Measurements from ENCODE around the gene ARMC9. TPM values are rescaled to one million over a fixed set of nuclear protein-coding genes. Genes with fewer than 3 reads are reported as not detected.

The ARMC9 gene
- total RNA-seq, 1 experiment from 2014 or later = 42.7 TPM

GRCh38 chr2:231299267-231299666 lies 100.8 kb downstream of the ARMC9 start:
- TF ChIP-seq TCF7L2 (IDR thresholded peaks at IDR 0.05; ENCODE audit: low read depth, low read length) (no peak), SIN3A (IDR thresholded peaks at IDR 0.05; ENCODE audit: borderline replicate concordance, insufficient read depth, low read depth, low read length) (no peak)
- TF ChIP-seq, protein P1, sequence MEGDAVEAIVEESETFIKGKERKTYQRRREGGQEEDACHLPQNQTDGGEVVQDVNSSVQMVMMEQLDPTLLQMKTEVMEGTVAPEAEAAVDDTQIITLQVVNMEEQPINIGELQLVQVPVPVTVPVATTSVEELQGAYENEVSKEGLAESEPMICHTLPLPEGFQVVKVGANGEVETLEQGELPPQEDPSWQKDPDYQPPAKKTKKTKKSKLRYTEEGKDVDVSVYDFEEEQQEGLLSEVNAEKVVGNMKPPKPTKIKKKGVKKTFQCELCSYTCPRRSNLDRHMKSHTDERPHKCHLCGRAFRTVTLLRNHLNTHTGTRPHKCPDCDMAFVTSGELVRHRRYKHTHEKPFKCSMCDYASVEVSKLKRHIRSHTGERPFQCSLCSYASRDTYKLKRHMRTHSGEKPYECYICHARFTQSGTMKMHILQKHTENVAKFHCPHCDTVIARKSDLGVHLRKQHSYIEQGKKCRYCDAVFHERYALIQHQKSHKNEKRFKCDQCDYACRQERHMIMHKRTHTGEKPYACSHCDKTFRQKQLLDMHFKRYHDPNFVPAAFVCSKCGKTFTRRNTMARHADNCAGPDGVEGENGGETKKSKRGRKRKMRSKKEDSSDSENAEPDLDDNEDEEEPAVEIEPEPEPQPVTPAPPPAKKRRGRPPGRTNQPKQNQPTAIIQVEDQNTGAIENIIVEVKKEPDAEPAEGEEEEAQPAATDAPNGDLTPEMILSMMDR (IDR thresholded peaks at IDR 0.05) = no peak
- TF ChIP-seq, protein P2, sequence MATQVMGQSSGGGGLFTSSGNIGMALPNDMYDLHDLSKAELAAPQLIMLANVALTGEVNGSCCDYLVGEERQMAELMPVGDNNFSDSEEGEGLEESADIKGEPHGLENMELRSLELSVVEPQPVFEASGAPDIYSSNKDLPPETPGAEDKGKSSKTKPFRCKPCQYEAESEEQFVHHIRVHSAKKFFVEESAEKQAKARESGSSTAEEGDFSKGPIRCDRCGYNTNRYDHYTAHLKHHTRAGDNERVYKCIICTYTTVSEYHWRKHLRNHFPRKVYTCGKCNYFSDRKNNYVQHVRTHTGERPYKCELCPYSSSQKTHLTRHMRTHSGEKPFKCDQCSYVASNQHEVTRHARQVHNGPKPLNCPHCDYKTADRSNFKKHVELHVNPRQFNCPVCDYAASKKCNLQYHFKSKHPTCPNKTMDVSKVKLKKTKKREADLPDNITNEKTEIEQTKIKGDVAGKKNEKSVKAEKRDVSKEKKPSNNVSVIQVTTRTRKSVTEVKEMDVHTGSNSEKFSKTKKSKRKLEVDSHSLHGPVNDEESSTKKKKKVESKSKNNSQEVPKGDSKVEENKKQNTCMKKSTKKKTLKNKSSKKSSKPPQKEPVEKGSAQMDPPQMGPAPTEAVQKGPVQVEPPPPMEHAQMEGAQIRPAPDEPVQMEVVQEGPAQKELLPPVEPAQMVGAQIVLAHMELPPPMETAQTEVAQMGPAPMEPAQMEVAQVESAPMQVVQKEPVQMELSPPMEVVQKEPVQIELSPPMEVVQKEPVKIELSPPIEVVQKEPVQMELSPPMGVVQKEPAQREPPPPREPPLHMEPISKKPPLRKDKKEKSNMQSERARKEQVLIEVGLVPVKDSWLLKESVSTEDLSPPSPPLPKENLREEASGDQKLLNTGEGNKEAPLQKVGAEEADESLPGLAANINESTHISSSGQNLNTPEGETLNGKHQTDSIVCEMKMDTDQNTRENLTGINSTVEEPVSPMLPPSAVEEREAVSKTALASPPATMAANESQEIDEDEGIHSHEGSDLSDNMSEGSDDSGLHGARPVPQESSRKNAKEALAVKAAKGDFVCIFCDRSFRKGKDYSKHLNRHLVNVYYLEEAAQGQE (IDR thresholded peaks at IDR 0.05; ENCODE audit: insufficient read depth in 1 of 2, low read depth in 2 of 2, low read length in 1 of 2) = no peak
- DNase-seq (ENCODE audit: low read depth, low spot score) (no peak), ATAC-seq (no peak)
- BruUV-seq (replicated peaks) = TSS peak; percentile 10
- in situ Hi-C loops (cut with HindIII; ENCODE audit: low pct_unique_long_range_greater_than_20kb, low sequenced_read_pairs) = no loop called here
- Histone ChIP-seq H3K9me3 (ENCODE audit: control insufficient read depth, insufficient read depth, low read depth, low read length) (no peaks in the 10 kb centered on the region), H3K4me3 (ENCODE audit: low read depth in 2 of 2, low read length in 2 of 2) (no peak overlapping the region), H3K4me1 (ENCODE audit: control insufficient read depth, insufficient read depth, low read length) (peaks cover 15% of the 10 kb centered on the region), H3K27me3 (ENCODE audit: control insufficient read depth, insufficient read depth, low read length) (no peaks in the 10 kb centered on the region), H3K27ac (ENCODE audit: low read length) (no peak overlapping the region), H3K36me3 (ENCODE audit: control insufficient read depth, insufficient read depth, low read length) (no peaks in the 10 kb centered on the region)
- ChIA-PET CTCF (no interaction called here), POLR2A (no interaction called here)
- intact Hi-C loops (cut with micrococcal nuclease; ENCODE audit: unreplicated experiment) = no loop called here

- intact Hi-C loops (cut with micrococcal nuclease; ENCODE audit: unreplicated experiment) (no loop called here), in situ Hi-C loops (cut with HindIII; ENCODE audit: low pct_unique_long_range_greater_than_20kb, low sequenced_read_pairs) (loop anchor here (25.0 kb wide), 1 partner anchor 112 kb away; no protein-coding TSS in a partner anchor)
- ATAC-seq = 0 out of 2 replicates have a peak, but pooled peaks have one; percentile 18
- Histone ChIP-seq H3K9me3 (ENCODE audit: control insufficient read depth, insufficient read depth, low read depth, low read length) (no peaks in the 10 kb centered on the region), H3K36me3 (ENCODE audit: control insufficient read depth, insufficient read depth, low read length) (no peaks in the 10 kb centered on the region), H3K4me1 (ENCODE audit: control insufficient read depth, insufficient read depth, low read length) (peaks cover 15% of the 10 kb centered on the region), H3K4me3 (ENCODE audit: low read depth in 2 of 2, low read length in 2 of 2) (no peak overlapping the region), H3K27ac (ENCODE audit: low read length) (peak overlapping the region; percentile 18; the same call in 1 of the 2 replicates), H3K27me3 (ENCODE audit: control insufficient read depth, insufficient read depth, low read length) (no peaks in the 10 kb centered on the region)
- TF ChIP-seq SIN3A (IDR thresholded peaks at IDR 0.05; ENCODE audit: borderline replicate concordance, insufficient read depth, low read depth, low read length) (no peak), TCF7L2 (IDR thresholded peaks at IDR 0.05; ENCODE audit: low read depth, low read length) (no peak), POLR2AphosphoS5 (IDR thresholded peaks at IDR 0.05; ENCODE audit: low read depth, low read length) (no peak)
- TF ChIP-seq, protein P2 (IDR thresholded peaks at IDR 0.05; ENCODE audit: insufficient read depth in 1 of 2, low read depth in 2 of 2, low read length in 1 of 2) = no peak
- TF ChIP-seq, protein P1 (IDR thresholded peaks at IDR 0.05) = no peak
- no TSS peak for BruUV-seq (replicated peaks)
- DNase-seq (ENCODE audit: low read depth, low spot score) = no peak
- CTCF ChIA-PET = no interaction called here
- POLR2A ChIA-PET = no interaction called here
Measured at GRCh38 chr2:231300020-231300721, 101.7 kb downstream of the ARMC9 start.
